Heart left ventricle (tissue), 16 donors: ENCODE results near the gene ULBP3. TPM values are rescaled to one million over a fixed set of nuclear protein-coding genes. Genes with fewer than 3 reads are reported as not detected.

Experiments used
- ATAC-seq, 4 donors: fragments of 200-7000 bp; cut with Tn5 transposase; one replicate each; pipeline ENCODE4 v1.9.1; 2020 to 2022; ENCODE audit warnings: moderate library complexity in 4 of 4, mild to moderate bottlenecking in 3 of 4, moderate number of reproducible peaks in 1 of 4
- DNase-seq, 5 donors: peaks; one replicate each; pipeline ENCODE4 v3.0.0-alpha.2; 2020
- H3K27ac ChIP-seq, 12 donors: fragments of 200-600 bp; sonication (generic) in 4 of 12; one replicate each; pipeline versions ENCODE4 v1.5.0 to v1.8.0; 2016 to 2022; ENCODE audit warnings: mild to moderate bottlenecking in 2 of 12
- H3K27me3 ChIP-seq, 9 donors: fragments of 200-600 bp; sonication (generic) in 2 of 9; one replicate each; pipeline versions ENCODE4 v1.5.1 to v1.8.0; 2016 to 2022; ENCODE audit warnings: mild to moderate bottlenecking in 3 of 9
- H3K36me3 ChIP-seq, 9 donors: fragments of 200-600 bp; sonication (generic) in 2 of 9; one replicate each; pipeline versions ENCODE4 v1.5.0 to v1.8.0; 2018 to 2022; ENCODE audit warnings: mild to moderate bottlenecking in 2 of 9
- H3K4me1 ChIP-seq, 12 donors: fragments of 200-600 bp; sonication (generic) in 4 of 12; one replicate each; pipeline versions ENCODE4 v1.5.0 to v1.8.0; 2016 to 2022; ENCODE audit warnings: mild to moderate bottlenecking in 3 of 12
- H3K4me3 ChIP-seq, 12 donors: fragments of 200-600 bp; sonication (generic) in 4 of 12; one replicate each; pipeline versions ENCODE4 v1.5.0 to v1.8.0; 2017 to 2022; ENCODE audit warnings: mild to moderate bottlenecking in 9 of 12, moderate library complexity in 4 of 12
- H3K9me3 ChIP-seq, 12 donors: fragments of 200-600 bp; sonication (generic) in 4 of 12; one replicate each; pipeline versions ENCODE4 v1.5.0 to v1.8.0; 2016 to 2022; ENCODE audit warnings: mild to moderate bottlenecking in 1 of 12
- POLR2A ChIP-seq, 2 donors: fragments of 450-650 bp; IDR thresholded peaks; one replicate each; pipeline ENCODE4 v1.6.1; 2017; ENCODE audit warnings: antibody characterized with exemption in 2 of 2, mild to moderate bottlenecking in 2 of 2, moderate library complexity in 2 of 2
- WGBS, 4 donors: extraction: QIAGEN DNeasy Blood & Tissue Kit in 2 of 4; methylation state at CpG; one replicate each; pipeline versions ENCODE4 v1.1.5 to v1.1.7; 2013 to 2018; 5-methylcytosine and 5-hydroxymethylcytosine counted together
- intact Hi-C, 10 donors: fragments of 100-400 bp; cut with DNase I; formaldehyde crosslinking; loops; one replicate each; pipeline versions ENCODE4 v1.11.1 to v1.14.2; 2022
- polyA plus RNA-seq, 2 donors: library from polyadenylated mRNA; stranded (reverse); fragments of 200-250 nt; gene quantifications; one replicate each; pipeline ENCODE4 v1.2.3, GENCODE V29; 2013
- total RNA-seq, 9 donors: library from RNA; depleted of rRNA in 2 of 9; stranded (reverse); fragments of >200 nt in 2 of 9; fragmentation: NEBNext Ultra II Directional in 3 of 9; extraction: Animal tissue kit (Norgen Biotek cat#: 25700) in 3 of 9; gene quantifications; one replicate each; pipeline versions ENCODE4 v1.1.0 to v1.2.4, GENCODE V29; 2016 to 2023
- TF ChIP-seq, protein P1 (sequence below), 12 donors: fragments of 200-600 bp; sonication (generic) in 4 of 12; IDR thresholded peaks; one replicate each; pipeline versions ENCODE4 v1.5.0 to v1.8.0; 2018 to 2022; ENCODE audit warnings: antibody characterized with exemption in 12 of 12, mild to moderate bottlenecking in 5 of 12
- donor health status: ischemic (EF 13 %, LVEDD 7.1; RV severe dilation, severe dysfunction).
- donor health status: healthy with polysubstance abuse.
- donor health status: DM: no; HTN: yes; CAD: no.
- donor health status: DM: no; HTN: no; CAD: no.
- donor health status: ischemic (EF 25% LVEDD 6.9; RV normal size, moderate dysfunction).
- donor health status: ischemic (EF 25% LVEDD 5.7; RV mildly dilated, moderate dysfunction).
- donor health status: healthy.
- donor health status: DM: yes; HTN: yes; CAD: no.
- donor health status: ischemic (EF 35%, LVEDD 5.7; RV mildly dilated, moderate dysfunction).
- donor health status: nonischemic (EF 11% LVEDD 7.7; RV severe dilation, severe dysfunction).
- donor health status: DM: yes; HTN: yes; CAD: no.
- donor health status: PGD.
- donor health status: ischemic (EF 29% LVEDD 5.4; RV normal size, mild dysfunction).
- donor health status: nonischemic (EF 23%, LVEDD 6.1; RV moderate dilation, normal function).

Gene ULBP3
- total and polyA plus RNA-seq, 11 donors: 0.72 to 3.6 (median 1.3) TPM; not detected in 1

DNA sequence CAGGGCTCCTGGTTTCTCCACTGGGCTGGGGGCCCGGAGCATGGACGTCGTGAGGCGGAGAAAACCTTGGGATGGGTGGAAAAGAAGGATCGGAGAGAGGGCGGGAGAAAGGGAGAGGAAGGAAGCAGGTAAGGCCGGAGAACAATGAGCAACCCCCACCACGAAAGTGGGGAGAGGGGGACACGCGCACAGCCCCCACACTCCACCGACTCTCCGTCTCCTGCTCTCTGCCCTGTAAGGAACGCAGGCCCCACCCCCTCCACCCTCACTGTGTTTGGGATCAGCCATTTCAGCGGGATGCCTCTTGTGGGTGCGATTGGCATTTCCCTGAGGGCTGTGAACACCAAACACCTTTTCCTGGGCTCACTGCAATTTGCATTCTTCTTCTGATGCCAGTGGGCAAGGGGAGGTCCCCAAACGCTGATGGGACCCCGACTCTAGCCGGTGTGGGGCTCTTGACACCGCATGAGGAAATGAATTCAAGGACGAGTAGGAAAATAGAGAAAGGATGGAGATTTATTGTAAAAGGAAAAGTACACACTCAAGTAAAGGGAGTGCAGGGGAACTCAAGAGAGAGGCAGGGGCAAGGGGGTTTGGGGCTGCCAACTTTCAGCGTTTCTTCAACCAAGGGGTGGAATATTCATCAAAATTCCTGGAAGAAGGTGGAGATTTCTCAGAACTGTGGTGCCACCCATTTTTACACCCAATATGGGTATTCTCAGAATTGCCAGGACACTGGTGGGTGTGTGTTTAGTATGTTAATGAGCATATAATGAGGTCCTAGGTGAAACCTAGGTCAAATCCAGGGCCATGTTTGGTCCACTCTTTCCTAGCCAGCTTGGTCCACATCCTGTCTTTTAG, 30.5 kb downstream of the ULBP3 start:
- no peak for DNase-seq
- WGBS, 4 donors: 5 to 9% (median 6%) methylated on average over 21 of the region's 21 CpGs
- Histone ChIP-seq H3K4me1 (peaks cover 0 to 13% (median 10%) of the 10 kb centered on the region in 12 donors), H3K27me3 (peaks cover 24 to 82% (median 56%) of the 10 kb centered on the region in 9 donors), H3K36me3 (no peaks in the 10 kb centered on the region), H3K27ac (no peak overlapping the region), H3K9me3 (no peaks in the 10 kb centered on the region), H3K4me3 (peak overlapping the region in 9 of 12 donors; percentile 7 to 33 (median 20))
- no peak for TF ChIP-seq POLR2A (IDR thresholded peaks at IDR 0.05)
- TF ChIP-seq, protein P1, sequence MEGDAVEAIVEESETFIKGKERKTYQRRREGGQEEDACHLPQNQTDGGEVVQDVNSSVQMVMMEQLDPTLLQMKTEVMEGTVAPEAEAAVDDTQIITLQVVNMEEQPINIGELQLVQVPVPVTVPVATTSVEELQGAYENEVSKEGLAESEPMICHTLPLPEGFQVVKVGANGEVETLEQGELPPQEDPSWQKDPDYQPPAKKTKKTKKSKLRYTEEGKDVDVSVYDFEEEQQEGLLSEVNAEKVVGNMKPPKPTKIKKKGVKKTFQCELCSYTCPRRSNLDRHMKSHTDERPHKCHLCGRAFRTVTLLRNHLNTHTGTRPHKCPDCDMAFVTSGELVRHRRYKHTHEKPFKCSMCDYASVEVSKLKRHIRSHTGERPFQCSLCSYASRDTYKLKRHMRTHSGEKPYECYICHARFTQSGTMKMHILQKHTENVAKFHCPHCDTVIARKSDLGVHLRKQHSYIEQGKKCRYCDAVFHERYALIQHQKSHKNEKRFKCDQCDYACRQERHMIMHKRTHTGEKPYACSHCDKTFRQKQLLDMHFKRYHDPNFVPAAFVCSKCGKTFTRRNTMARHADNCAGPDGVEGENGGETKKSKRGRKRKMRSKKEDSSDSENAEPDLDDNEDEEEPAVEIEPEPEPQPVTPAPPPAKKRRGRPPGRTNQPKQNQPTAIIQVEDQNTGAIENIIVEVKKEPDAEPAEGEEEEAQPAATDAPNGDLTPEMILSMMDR (IDR thresholded peaks at IDR 0.05): no peak
- peak in 2 of 4 donors; percentile 39 to 42 for ATAC-seq
- intact Hi-C loops: no loop called here

DNA sequence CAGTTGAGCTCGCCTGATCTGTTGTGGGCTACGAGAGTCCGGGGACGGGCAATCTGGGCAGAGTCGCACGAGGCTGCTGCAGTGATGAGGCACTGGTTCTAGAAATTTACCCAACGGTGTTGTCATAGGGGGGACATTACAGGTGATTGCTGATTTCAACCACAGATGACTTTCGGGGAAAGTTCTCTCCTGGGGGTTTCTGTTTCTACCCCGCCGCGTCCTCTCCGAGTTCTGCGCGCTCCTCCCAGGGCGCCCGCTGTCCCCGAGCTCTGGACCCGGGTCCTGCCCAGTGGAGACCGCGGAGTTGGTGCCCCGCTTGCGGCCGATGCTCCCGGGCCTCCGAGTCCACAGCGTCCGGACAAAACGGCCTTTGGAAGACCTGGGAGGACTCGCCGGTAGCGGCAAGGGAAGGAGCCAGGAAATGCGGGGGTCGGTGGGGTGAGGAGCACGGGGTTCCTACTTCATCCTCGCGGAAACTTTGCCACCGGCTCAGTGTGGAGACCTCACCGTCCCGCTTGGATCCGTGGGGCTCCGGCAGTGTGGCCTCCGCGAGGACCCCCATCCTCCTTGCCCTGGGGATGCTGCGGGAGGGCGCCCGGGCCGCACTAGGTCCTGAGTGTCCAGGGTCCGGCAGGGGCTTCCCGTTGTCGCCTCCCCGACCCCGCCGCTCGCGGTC, 31.3 kb downstream of the ULBP3 start:
- Histone ChIP-seq H3K27me3 (peaks cover 24 to 78% (median 56%) of the 10 kb centered on the region in 9 donors), H3K4me1 (peaks cover 0 to 13% (median 10%) of the 10 kb centered on the region in 12 donors), H3K27ac (no peak overlapping the region), H3K4me3 (peak overlapping the region in 10 of 12 donors; percentile 7 to 33 (median 22)), H3K9me3 (no peaks in the 10 kb centered on the region), H3K36me3 (no peaks in the 10 kb centered on the region)
- no peak for DNase-seq
- intact Hi-C loops: no loop called here
- ATAC-seq: no peak
- TF ChIP-seq POLR2A (IDR thresholded peaks at IDR 0.05): no peak
- TF ChIP-seq, protein P1 (IDR thresholded peaks at IDR 0.05): no peak
- WGBS, 4 donors: 1 to 2% (median 2%) methylated on average over 29 to 55 of the region's 55 CpGs

DNA sequence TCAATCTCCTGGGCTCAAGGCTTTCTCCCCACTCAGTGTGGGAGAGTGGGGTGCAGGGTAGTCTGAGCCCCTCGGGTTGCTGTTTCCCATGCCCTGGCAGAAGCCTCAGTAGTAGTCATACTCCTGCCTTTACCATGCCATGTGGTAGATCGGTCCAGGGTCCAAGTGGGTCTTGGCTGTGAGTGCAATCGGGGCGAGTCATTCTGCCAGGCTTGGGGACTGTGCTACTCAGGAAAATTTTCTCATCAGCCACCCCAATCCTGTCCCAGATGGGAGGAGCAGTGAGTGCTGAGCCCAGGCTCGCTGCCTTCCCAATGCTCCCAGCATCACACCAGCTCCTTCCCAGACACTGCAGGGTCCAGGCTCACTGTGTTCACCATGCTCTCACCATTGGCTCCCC, 32.8 kb downstream of the ULBP3 start:
- TF ChIP-seq, protein P1 (IDR thresholded peaks at IDR 0.05): no peak
- no peak for TF ChIP-seq POLR2A (IDR thresholded peaks at IDR 0.05)
- ATAC-seq: no peak
- Histone ChIP-seq H3K4me3 (no peak overlapping the region), H3K4me1 (peaks cover 0 to 13% (median 10%) of the 10 kb centered on the region in 12 donors), H3K9me3 (no peaks in the 10 kb centered on the region), H3K36me3 (no peaks in the 10 kb centered on the region), H3K27me3 (peaks cover 24 to 65% (median 48%) of the 10 kb centered on the region in 9 donors), H3K27ac (no peak overlapping the region)
- no peak for DNase-seq
- intact Hi-C loops: no loop called here
- 66 to 100% (median 72%) methylated on average over 1 to 5 of the region's 5 CpGs for WGBS, 4 donors

DNA sequence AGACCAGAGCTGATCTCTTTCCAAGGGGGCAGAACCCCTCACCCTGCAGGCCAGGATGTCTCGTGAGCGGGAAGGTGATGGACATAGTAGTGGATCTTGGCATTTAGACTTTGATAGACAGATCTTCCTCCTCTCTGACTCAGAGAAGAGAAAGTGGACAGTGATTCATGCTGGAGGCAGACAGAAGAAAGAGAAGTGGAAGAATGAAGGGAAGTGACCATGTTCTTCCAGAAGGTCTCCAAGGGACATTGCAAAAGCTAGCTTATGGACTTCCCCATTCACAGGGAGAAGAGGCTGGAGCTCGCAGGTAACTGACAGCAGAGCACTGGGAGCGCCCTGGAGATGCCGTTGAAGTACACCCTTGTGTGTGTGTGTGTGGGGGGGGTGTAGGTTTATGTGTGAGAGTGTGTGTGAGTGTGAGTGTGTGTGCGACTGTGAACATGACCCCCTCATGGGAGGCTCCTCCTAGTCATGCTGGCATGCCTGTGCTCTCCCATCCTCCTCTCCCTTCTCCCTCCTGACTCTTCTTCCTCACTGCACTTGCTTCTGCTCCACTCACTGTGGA, 35.6 kb downstream of the ULBP3 start:
- 84 to 91% (median 87%) methylated on average over 6 of the region's 6 CpGs for WGBS, 4 donors
- Histone ChIP-seq H3K27me3 (peaks cover 12 to 45% (median 26%) of the 10 kb centered on the region in 9 donors), H3K36me3 (no peaks in the 10 kb centered on the region), H3K4me1 (peaks cover 0 to 11% (median 10%) of the 10 kb centered on the region in 12 donors), H3K9me3 (no peaks in the 10 kb centered on the region), H3K4me3 (no peak overlapping the region), H3K27ac (no peak overlapping the region)
- intact Hi-C loops: no loop called here
- DNase-seq: no peak
- TF ChIP-seq, protein P1 (IDR thresholded peaks at IDR 0.05): no peak
- TF ChIP-seq POLR2A (IDR thresholded peaks at IDR 0.05): no peak
- ATAC-seq: peak in 1 of 4 donors; percentile 31
